Neural progenitor cell (in vitro differentiated cells): ENCODE measurements around the gene NF2. TPM values are rescaled to one million over a fixed set of nuclear protein-coding genes. Genes with fewer than 3 reads are reported as not detected.

Experiments used
- DNase-seq: peaks from one replicate; pipeline ENCODE4 v3.0.0-alpha.2; 2016; ENCODE audit warnings: low spot score
- H2AFZ ChIP-seq: fragments of 200-600 bp; sonication (generic); replicated peaks from 2 replicates; pipeline ENCODE4 v1.6.1; 2016; ENCODE audit warnings: antibody characterized with exemption
- H3F3A ChIP-seq: fragments of 200-600 bp; sonication (generic); 2 replicates; pipeline ENCODE4 v1.6.1; 2016; ENCODE audit warnings: antibody characterized with exemption, low read depth
- H3K27ac ChIP-seq: fragments of 200-600 bp; sonication (generic); 2 replicates; pipeline ENCODE4 v1.5.1; 2016; ENCODE audit warnings: mild to moderate bottlenecking
- H3K27me3 ChIP-seq: fragments of 200-600 bp; sonication (generic); 2 replicates; pipeline ENCODE4 v1.6.1; 2016; ENCODE audit warnings: mild to moderate bottlenecking, moderate library complexity
- H3K36me3 ChIP-seq: fragments of 200-600 bp; sonication (generic); 2 replicates; pipeline ENCODE4 v1.5.1; 2016
- H3K4me1 ChIP-seq: fragments of 200-600 bp; sonication (generic); 2 replicates; pipeline ENCODE4 v1.6.1; 2016; ENCODE audit warnings: mixed run types
- H3K4me2 ChIP-seq: fragments of 200-600 bp; sonication (generic); 2 replicates; pipeline ENCODE4 v1.6.1; 2016
- H3K4me3 ChIP-seq: fragments of 200-600 bp; sonication (generic); 2 replicates; pipeline ENCODE4 v1.5.1; 2016
- H3K79me2 ChIP-seq: fragments of 200-600 bp; sonication (generic); 2 replicates; pipeline ENCODE4 v1.6.1; 2016; ENCODE audit warnings: low read depth
- H3K9ac ChIP-seq: fragments of 200-600 bp; sonication (generic); 2 replicates; pipeline ENCODE4 v1.6.1; 2016
- H3K9me3 ChIP-seq: fragments of 200-600 bp; sonication (generic); 2 replicates; pipeline ENCODE4 v1.5.1; 2016; ENCODE audit warnings: low read depth
- H4K20me1 ChIP-seq: fragments of 200-600 bp; sonication (generic); 2 replicates; pipeline ENCODE4 v1.6.1; 2016; ENCODE audit warnings: low read depth
- H3K27ac Mint-ChIP-seq: 3 replicates; pipeline ENCODE4 v1.8.0; 2021; ENCODE audit warnings: mixed read lengths
- H3K27me3 Mint-ChIP-seq: 2 replicates; pipeline ENCODE4 v1.8.0; 2022; ENCODE audit warnings: low read depth, mild to moderate bottlenecking, inconsistent platforms, moderate library complexity, mixed read lengths; ENCODE audit not compliant: insufficient read depth
- H3K36me3 Mint-ChIP-seq: 3 replicates; pipeline ENCODE4 v1.8.0; 2021; ENCODE audit warnings: mixed read lengths
- H3K4me1 Mint-ChIP-seq: 3 replicates; pipeline ENCODE4 v1.8.0; 2021; ENCODE audit warnings: mixed read lengths
- H3K4me3 Mint-ChIP-seq: 3 replicates; pipeline ENCODE4 v1.8.0; 2021; ENCODE audit warnings: mild to moderate bottlenecking, moderate library complexity, mixed read lengths
- H3K9me3 Mint-ChIP-seq: 3 replicates; pipeline ENCODE4 v1.8.0; 2020; ENCODE audit warnings: mixed read lengths
- EZH2 ChIP-seq: fragments of 200-600 bp; sonication (generic); IDR thresholded peaks from 2 replicates; pipeline ENCODE4 v1.6.1; 2017; ENCODE audit warnings: antibody characterized with exemption, mild to moderate bottlenecking, moderate library complexity
- EZH2phosphoT487 ChIP-seq: fragments of 200-600 bp; sonication (generic); IDR thresholded peaks from 2 replicates; pipeline ENCODE4 v1.6.1; 2017; ENCODE audit warnings: antibody characterized with exemption
- total RNA-seq: library from RNA; depleted of rRNA; stranded (reverse); fragments of >200 nt; gene quantifications from 2 replicates; pipeline ENCODE4 v1.2.3, GENCODE V29; 2015; ENCODE audit warnings: low replicate concordance
- TF ChIP-seq, protein P1 (sequence below): fragments of 200-600 bp; sonication (generic); IDR thresholded peaks from 2 replicates; pipeline ENCODE4 v1.5.1; 2017; ENCODE audit warnings: antibody characterized with exemption, mild to moderate bottlenecking

The NF2 gene
- total RNA-seq, 1 donor from 2014 or later: 18.7 TPM

DNA sequence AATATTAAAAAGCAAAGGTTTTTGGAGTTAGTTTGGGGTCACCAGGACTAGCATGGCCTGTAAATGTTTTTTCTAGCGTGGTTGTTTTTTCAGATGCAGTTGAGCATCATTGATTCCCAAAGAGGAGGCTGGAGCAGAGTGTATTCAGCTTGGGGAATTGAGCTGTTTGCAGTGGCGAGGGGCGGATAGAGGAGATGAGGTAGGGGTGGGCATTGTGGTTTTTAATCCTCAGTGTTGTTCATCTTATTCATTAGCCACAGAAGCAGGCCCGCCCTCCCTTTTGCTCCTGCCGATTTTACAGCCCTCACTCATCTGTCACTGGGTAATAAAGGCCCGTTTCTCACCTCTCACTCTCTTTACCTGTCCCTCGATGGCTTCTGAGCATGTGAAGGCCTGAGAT, 51.4 kb downstream of the NF2 start:
- Histone ChIP-seq H4K20me1 (no peaks in the 10 kb centered on the region), H3F3A (peaks cover 43% of the 10 kb centered on the region), H3K9me3 (no peaks in the 10 kb centered on the region), H3K79me2 (no peaks in the 10 kb centered on the region), H3K36me3 (no peaks in the 10 kb centered on the region), H3K4me3 (no peak overlapping the region), H3K27ac (no peak overlapping the region), H3K9ac (no peak overlapping the region), H3K4me2 (peak overlapping the region; percentile 15), H2AFZ (no peak overlapping the region), H3K27me3 (no peaks in the 10 kb centered on the region), H3K4me1 (peaks cover 48% of the 10 kb centered on the region)
- Mint-ChIP-seq H3K4me1 (peaks cover 13% of the 10 kb centered on the region), H3K27ac (no peak overlapping the region), H3K36me3 (peaks cover 12% of the 10 kb centered on the region), H3K9me3 (no peaks in the 10 kb centered on the region), H3K4me3 (no peak overlapping the region), H3K27me3 (no peaks in the 10 kb centered on the region)
- DNase-seq: peak; percentile 54
- TF ChIP-seq EZH2phosphoT487 (no peak), EZH2 (no peak)
- TF ChIP-seq, protein P1, sequence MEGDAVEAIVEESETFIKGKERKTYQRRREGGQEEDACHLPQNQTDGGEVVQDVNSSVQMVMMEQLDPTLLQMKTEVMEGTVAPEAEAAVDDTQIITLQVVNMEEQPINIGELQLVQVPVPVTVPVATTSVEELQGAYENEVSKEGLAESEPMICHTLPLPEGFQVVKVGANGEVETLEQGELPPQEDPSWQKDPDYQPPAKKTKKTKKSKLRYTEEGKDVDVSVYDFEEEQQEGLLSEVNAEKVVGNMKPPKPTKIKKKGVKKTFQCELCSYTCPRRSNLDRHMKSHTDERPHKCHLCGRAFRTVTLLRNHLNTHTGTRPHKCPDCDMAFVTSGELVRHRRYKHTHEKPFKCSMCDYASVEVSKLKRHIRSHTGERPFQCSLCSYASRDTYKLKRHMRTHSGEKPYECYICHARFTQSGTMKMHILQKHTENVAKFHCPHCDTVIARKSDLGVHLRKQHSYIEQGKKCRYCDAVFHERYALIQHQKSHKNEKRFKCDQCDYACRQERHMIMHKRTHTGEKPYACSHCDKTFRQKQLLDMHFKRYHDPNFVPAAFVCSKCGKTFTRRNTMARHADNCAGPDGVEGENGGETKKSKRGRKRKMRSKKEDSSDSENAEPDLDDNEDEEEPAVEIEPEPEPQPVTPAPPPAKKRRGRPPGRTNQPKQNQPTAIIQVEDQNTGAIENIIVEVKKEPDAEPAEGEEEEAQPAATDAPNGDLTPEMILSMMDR: no peak

DNA sequence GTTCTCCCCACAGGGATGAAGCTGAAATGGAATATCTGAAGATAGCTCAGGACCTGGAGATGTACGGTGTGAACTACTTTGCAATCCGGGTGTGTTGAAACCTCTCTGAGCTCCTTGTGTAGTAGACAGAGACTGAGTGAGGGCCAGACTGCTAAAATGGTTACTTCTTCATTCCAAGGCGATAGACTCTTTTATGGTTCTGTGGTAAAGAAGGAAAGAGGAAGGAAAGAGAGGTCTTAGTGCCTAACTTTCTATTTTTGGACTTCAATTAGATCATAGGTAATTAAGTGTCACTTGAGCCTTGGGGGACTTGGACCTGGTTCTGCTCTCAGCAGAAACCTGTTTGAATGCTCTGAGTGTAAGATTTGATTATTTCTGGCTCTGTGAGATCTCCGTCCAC, 54.7 kb downstream of the NF2 start:
- peaks cover 44% of the 10 kb centered on the region for H3F3A ChIP-seq
- H3K4me1 ChIP-seq: peaks cover 63% of the 10 kb centered on the region
- no peaks in the 10 kb centered on the region for H3K36me3 ChIP-seq
- Mint-ChIP-seq H3K36me3 (peaks cover 19% of the 10 kb centered on the region), H3K27me3 (no peaks in the 10 kb centered on the region), H3K9me3 (no peaks in the 10 kb centered on the region), H3K4me1 (peaks cover 23% of the 10 kb centered on the region), H3K27ac (no peak overlapping the region), H3K4me3 (no peak overlapping the region)
- H4K20me1 ChIP-seq: no peaks in the 10 kb centered on the region
- H2AFZ ChIP-seq: no peak overlapping the region
- H3K4me3 ChIP-seq: no peak overlapping the region
- no peaks in the 10 kb centered on the region for H3K9me3 ChIP-seq
- peak overlapping the region; percentile 81 for H3K27ac ChIP-seq
- TF ChIP-seq, protein P1: no peak
- TF ChIP-seq EZH2 (no peak), EZH2phosphoT487 (no peak)
- no peaks in the 10 kb centered on the region for H3K27me3 ChIP-seq
- H3K79me2 ChIP-seq: no peaks in the 10 kb centered on the region
- no peak for DNase-seq
- no peak overlapping the region for H3K9ac ChIP-seq
- H3K4me2 ChIP-seq: peak overlapping the region; percentile 43

DNA sequence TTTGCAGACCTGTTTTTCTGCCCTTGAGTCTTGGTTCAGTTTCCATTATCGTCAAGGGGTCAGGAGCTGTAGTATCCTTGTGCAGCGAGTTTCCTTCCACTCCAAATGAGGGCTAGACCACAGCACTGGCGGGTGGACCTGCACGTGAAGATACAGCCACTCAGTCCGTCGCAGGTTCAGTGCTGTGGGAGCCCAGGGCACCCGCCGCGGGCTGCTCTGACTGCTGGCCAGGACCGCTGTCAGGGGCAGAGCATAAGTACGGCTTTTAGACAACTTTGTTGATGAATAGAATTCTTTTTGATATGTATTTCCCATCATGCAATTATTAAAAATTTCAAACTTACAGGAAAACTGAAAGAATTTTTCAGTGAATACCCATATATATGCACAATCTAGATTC, 56.6 kb downstream of the NF2 start:
- no peak for DNase-seq
- H3K79me2 ChIP-seq: no peaks in the 10 kb centered on the region
- H3K9me3 ChIP-seq: no peaks in the 10 kb centered on the region
- H3K27ac ChIP-seq: no peak overlapping the region
- TF ChIP-seq EZH2 (no peak), EZH2phosphoT487 (no peak)
- TF ChIP-seq, protein P1: no peak
- peaks cover 48% of the 10 kb centered on the region for H3K4me1 ChIP-seq
- no peak overlapping the region for H3K4me3 Mint-ChIP-seq
- no peaks in the 10 kb centered on the region for H4K20me1 ChIP-seq
- H3F3A ChIP-seq: peaks cover 29% of the 10 kb centered on the region
- no peak overlapping the region for H3K27ac Mint-ChIP-seq
- H3K27me3 ChIP-seq: no peaks in the 10 kb centered on the region
- no peaks in the 10 kb centered on the region for H3K9me3 Mint-ChIP-seq
- H3K4me1 Mint-ChIP-seq: peaks cover 17% of the 10 kb centered on the region
- H2AFZ ChIP-seq: no peak overlapping the region
- no peaks in the 10 kb centered on the region for H3K36me3 ChIP-seq
- no peak overlapping the region for H3K4me3 ChIP-seq
- H3K27me3 Mint-ChIP-seq: no peaks in the 10 kb centered on the region
- no peak overlapping the region for H3K9ac ChIP-seq
- peak overlapping the region; percentile 20 for H3K4me2 ChIP-seq
- H3K36me3 Mint-ChIP-seq: peaks cover 25% of the 10 kb centered on the region
